Upper lobe of right lung (tissue), 1 donor: Measurements from ENCODE around the gene ATE1. TPM values are rescaled to one million over a fixed set of nuclear protein-coding genes. Genes with fewer than 3 reads are reported as not detected.

ENCODE experiments used
- ATAC-seq: fragments of 200-7000 bp; cut with Tn5 transposase; one replicate; pipeline ENCODE4 v1.9.1; 2020; ENCODE audit warnings: mild to moderate bottlenecking, moderate library complexity
- DNase-seq: peaks from one replicate; pipeline ENCODE4 v3.0.0-alpha.2; 2020
- H3K27ac ChIP-seq: fragments of 200-600 bp; one replicate; pipeline ENCODE4 v1.8.0; 2022
- H3K27me3 ChIP-seq: fragments of 200-600 bp; one replicate; pipeline ENCODE4 v1.8.0; 2022; ENCODE audit warnings: mild to moderate bottlenecking
- H3K36me3 ChIP-seq: fragments of 200-600 bp; one replicate; pipeline ENCODE4 v1.8.0; 2022
- H3K4me1 ChIP-seq: fragments of 200-600 bp; one replicate; pipeline ENCODE4 v1.8.0; 2022
- H3K4me3 ChIP-seq: fragments of 200-600 bp; one replicate; pipeline ENCODE4 v1.8.0; 2022; ENCODE audit warnings: mild to moderate bottlenecking
- H3K9me3 ChIP-seq: fragments of 200-600 bp; one replicate; pipeline ENCODE4 v1.8.0; 2022
- intact Hi-C: fragments of 100-400 bp; cut with DNase I; formaldehyde crosslinking; loops from one replicate; pipeline ENCODE4 v1.11.0; 2022
- total RNA-seq: library from RNA; stranded (reverse); fragmentation: NEBNext Ultra II Directional; extraction: Animal tissue kit (Norgen Biotek cat#: 25700); gene quantifications from one replicate; pipeline ENCODE4 v1.2.1, GENCODE V29; 2021
- TF ChIP-seq, protein P1 (sequence below): fragments of 200-600 bp; IDR thresholded peaks from one replicate; pipeline ENCODE4 v1.8.0; 2022; ENCODE audit warnings: antibody characterized with exemption
- donor health status: DM: no; HTN: yes; CAD: no; lungs with severe emphysema.

Gene ATE1
- total RNA-seq, 1 donor from 2014 or later: 26.6 TPM

GRCh38 chr10:121949451-121949850 lies 21.6 kb upstream of the ATE1 start:
- DNase-seq: no peak
- Histone ChIP-seq H3K36me3 (no peaks in the 10 kb centered on the region), H3K4me3 (no peak overlapping the region), H3K9me3 (no peaks in the 10 kb centered on the region), H3K27me3 (no peaks in the 10 kb centered on the region), H3K4me1 (no peaks in the 10 kb centered on the region), H3K27ac (no peak overlapping the region)
- TF ChIP-seq, protein P1, sequence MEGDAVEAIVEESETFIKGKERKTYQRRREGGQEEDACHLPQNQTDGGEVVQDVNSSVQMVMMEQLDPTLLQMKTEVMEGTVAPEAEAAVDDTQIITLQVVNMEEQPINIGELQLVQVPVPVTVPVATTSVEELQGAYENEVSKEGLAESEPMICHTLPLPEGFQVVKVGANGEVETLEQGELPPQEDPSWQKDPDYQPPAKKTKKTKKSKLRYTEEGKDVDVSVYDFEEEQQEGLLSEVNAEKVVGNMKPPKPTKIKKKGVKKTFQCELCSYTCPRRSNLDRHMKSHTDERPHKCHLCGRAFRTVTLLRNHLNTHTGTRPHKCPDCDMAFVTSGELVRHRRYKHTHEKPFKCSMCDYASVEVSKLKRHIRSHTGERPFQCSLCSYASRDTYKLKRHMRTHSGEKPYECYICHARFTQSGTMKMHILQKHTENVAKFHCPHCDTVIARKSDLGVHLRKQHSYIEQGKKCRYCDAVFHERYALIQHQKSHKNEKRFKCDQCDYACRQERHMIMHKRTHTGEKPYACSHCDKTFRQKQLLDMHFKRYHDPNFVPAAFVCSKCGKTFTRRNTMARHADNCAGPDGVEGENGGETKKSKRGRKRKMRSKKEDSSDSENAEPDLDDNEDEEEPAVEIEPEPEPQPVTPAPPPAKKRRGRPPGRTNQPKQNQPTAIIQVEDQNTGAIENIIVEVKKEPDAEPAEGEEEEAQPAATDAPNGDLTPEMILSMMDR: no peak
- no peak for ATAC-seq
- intact Hi-C loops: no loop called here

GRCh38 chr10:121949049-121949448 lies 21.2 kb upstream of the ATE1 start:
- Histone ChIP-seq H3K36me3 (no peaks in the 10 kb centered on the region), H3K4me3 (no peak overlapping the region), H3K27ac (no peak overlapping the region), H3K4me1 (no peaks in the 10 kb centered on the region), H3K9me3 (no peaks in the 10 kb centered on the region), H3K27me3 (no peaks in the 10 kb centered on the region)
- ATAC-seq (no peak), DNase-seq (no peak)
- intact Hi-C loops: no loop called here
- TF ChIP-seq, protein P1: no peak

- Histone ChIP-seq H3K9me3 (no peaks in the 10 kb centered on the region), H3K27ac (no peak overlapping the region), H3K4me1 (no peaks in the 10 kb centered on the region), H3K27me3 (no peaks in the 10 kb centered on the region), H3K36me3 (no peaks in the 10 kb centered on the region), H3K4me3 (no peak overlapping the region)
- TF ChIP-seq, protein P1: no peak
- ATAC-seq: no peak
- DNase-seq: no peak
- intact Hi-C loops: no loop called here
Observed at GRCh38 chr10:121947343-121948330, 19.8 kb upstream of the ATE1 start.

DNA sequence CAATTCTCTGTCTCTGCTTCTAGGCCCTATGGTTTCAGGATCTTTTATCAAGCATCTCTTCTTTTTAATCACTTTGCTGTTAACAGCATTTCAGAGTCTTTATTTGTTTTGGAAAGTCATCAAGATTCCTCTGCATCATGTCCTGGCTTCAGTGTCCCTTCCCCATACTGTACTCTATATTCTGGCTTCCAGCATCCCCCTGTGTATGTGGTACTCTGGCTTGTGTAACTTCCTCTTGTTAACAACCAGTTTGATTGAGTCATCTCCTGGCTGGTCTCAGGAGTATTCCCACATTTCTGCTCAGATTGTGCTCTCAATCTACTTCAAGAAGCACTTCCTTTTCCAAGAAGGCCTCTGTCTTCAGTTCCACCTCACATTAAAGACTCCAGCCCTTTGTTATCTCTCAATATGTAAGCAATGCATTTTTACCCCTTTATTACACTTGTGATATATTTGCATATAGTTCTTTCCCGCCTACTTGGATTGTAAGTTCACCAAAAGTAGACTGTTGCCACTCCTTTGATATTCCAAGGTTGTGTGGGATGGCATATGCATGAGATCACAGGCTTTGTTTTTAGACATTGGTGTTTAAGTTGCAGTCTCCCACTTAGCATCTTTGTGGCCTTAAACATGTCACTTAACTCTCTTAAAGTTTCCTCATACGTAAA lies 15.1 kb upstream of the ATE1 start:
- Histone ChIP-seq H3K4me1 (no peaks in the 10 kb centered on the region), H3K27ac (no peak overlapping the region), H3K27me3 (no peaks in the 10 kb centered on the region), H3K4me3 (no peak overlapping the region), H3K36me3 (no peaks in the 10 kb centered on the region), H3K9me3 (no peaks in the 10 kb centered on the region)
- DNase-seq (no peak), ATAC-seq (peak; percentile 86)
- TF ChIP-seq, protein P1: no peak
- intact Hi-C loops: no loop called here

GRCh38 chr10:121941532-121941931 lies 13.7 kb upstream of the ATE1 start:
- Histone ChIP-seq H3K36me3 (no peaks in the 10 kb centered on the region), H3K27me3 (no peaks in the 10 kb centered on the region), H3K4me1 (no peaks in the 10 kb centered on the region), H3K4me3 (no peak overlapping the region), H3K27ac (no peak overlapping the region), H3K9me3 (no peaks in the 10 kb centered on the region)
- DNase-seq (no peak), ATAC-seq (no peak)
- TF ChIP-seq, protein P1: no peak
- intact Hi-C loops: no loop called here
